ENCODE data around the gene PLCXD3. TPM values are rescaled to one million over a fixed set of nuclear protein-coding genes. Genes with fewer than 3 reads are reported as not detected.
A peak's percentile ranks its signal among the peaks of the same experiment; 100 is the strongest.

Gene PLCXD3
- total and polyA plus RNA-seq, 2 of the 4 experiments (the other 2 are of a cell fraction) = under 0.01 to 0.02 TPM

GRCh38 chr5:41433552-41434181 is 76.7 kb downstream of the PLCXD3 start:
- Histone ChIP-seq H4K91ac (ENCODE audit: insufficient read depth, low read depth, low read length) (no peak overlapping the region), H3K9me1 (ENCODE audit: insufficient read depth, low read length) (no peaks in the 10 kb centered on the region), H2AK5ac (ENCODE audit: low read depth, low read length) (no peak overlapping the region), H4K5ac (ENCODE audit: low read depth, low read length) (no peak overlapping the region), H3K4me1 (ENCODE audit: control insufficient read depth, insufficient read depth, low read length) (no peaks in the 10 kb centered on the region), H3K9me3 (ENCODE audit: control insufficient read depth, insufficient read depth, low read length) (no peaks in the 10 kb centered on the region), H3K27ac (ENCODE audit: insufficient read depth, low read length) (no peak overlapping the region), H3K18ac (ENCODE audit: low read depth, low read length) (no peak overlapping the region), H3K4me2 (ENCODE audit: low read depth, low read length) (no peak overlapping the region), H2AK9ac (replicated peaks; ENCODE audit: low read depth, low read length, poor library complexity) (no peak overlapping the region), H2BK120ac (ENCODE audit: low read depth, low read length) (no peak overlapping the region), H2BK15ac (ENCODE audit: low read depth, low read length) (no peak overlapping the region), H3K14ac (replicated peaks; ENCODE audit: low read depth, low read length) (no peak overlapping the region), H3K27me3 (ENCODE audit: control insufficient read depth, insufficient read depth, low read length) (peaks cover 2% of the 10 kb centered on the region; the same call in 1 of the 2 replicates), H3K56ac (ENCODE audit: extremely low read depth, insufficient read depth, low read length) (no peak overlapping the region), H2BK20ac (ENCODE audit: low read depth, low read length) (no peak overlapping the region), H4K20me1 (ENCODE audit: insufficient read depth, low read length) (no peaks in the 10 kb centered on the region), H3K23ac (ENCODE audit: low read depth, low read length) (no peak overlapping the region), H2BK5ac (ENCODE audit: low read depth, low read length, poor library complexity, severe bottlenecking) (no peak overlapping the region), H3K9ac (ENCODE audit: low read depth, low read length) (no peak overlapping the region), H2AFZ (replicated peaks; ENCODE audit: low read length, poor library complexity) (no peak overlapping the region), H4K8ac (ENCODE audit: low read depth in 2 of 2, low read length in 2 of 2) (no peak overlapping the region), H3K4ac (ENCODE audit: low read depth, low read length) (no peak overlapping the region), H3K36me3 (ENCODE audit: control insufficient read depth, insufficient read depth, low read length) (no peaks in the 10 kb centered on the region), H3K79me1 (ENCODE audit: low read depth in 1 of 2, low read length in 2 of 2) (no peaks in the 10 kb centered on the region), H3K4me3 (ENCODE audit: insufficient read depth, low read depth, low read length) (no peak overlapping the region)
- intact Hi-C loops (cut with micrococcal nuclease) (no loop called here), dilution Hi-C loops (cut with HindIII; ENCODE audit: low sequenced_read_pairs, unreplicated experiment) (no loop called here), in situ Hi-C loops (cut with MboI; ENCODE audit: low sequenced_read_pairs) (no loop called here)
- no CpG with 5 or more reads among the region's 4 CpGs for WGBS, 2 experiments (ENCODE audit: extremely low coverage in 2 of 2, insufficient read length in 1 of 2)
- BruUV-seq (replicated peaks) = no TSS peak
- CTCF ChIA-PET = interaction anchor here (0.7 kb wide), 1 partner anchor 1846 kb away, joined by 3 read pairs; no protein-coding TSS in a partner anchor
- no peak for TF ChIP-seq SMC3 (IDR thresholded peaks at IDR 0.05; ENCODE audit: low read depth, low read length)
- no peak for TF ChIP-seq MAZ (IDR thresholded peaks at IDR 0.05; ENCODE audit: borderline replicate concordance, low read depth, low read length)
- no peak for TF ChIP-seq FOS (IDR thresholded peaks at IDR 0.05; ENCODE audit: low read depth, low read length)
- no peak for TF ChIP-seq CEBPB (IDR thresholded peaks at IDR 0.05; ENCODE audit: low read depth, low read length)
- no peak for TF ChIP-seq BHLHE40 (IDR thresholded peaks at IDR 0.05; ENCODE audit: low read depth, low read length)
- TF ChIP-seq MAFK (IDR thresholded peaks at IDR 0.05; ENCODE audit: low read depth, low read length) = no peak
- no peak for TF ChIP-seq CHD1 (IDR thresholded peaks at IDR 0.05; ENCODE audit: low read depth, low read length)
- peak; percentile 43 for TF ChIP-seq CTCF (conservative IDR thresholded peaks at IDR 0.05; ENCODE audit: low read depth, low read length)
- peak; percentile 33 for TF ChIP-seq RAD21 (IDR thresholded peaks at IDR 0.05; ENCODE audit: low read length)
- TF ChIP-seq NFE2L2 (IDR thresholded peaks at IDR 0.05; ENCODE audit: low read depth, low read length) = no peak
- no peak for TF ChIP-seq RCOR1 (IDR thresholded peaks at IDR 0.05; ENCODE audit: insufficient replicate concordance, low read length)
- no peak for TF ChIP-seq RFX5 (IDR thresholded peaks at IDR 0.05; ENCODE audit: low read depth, low read length)
- TF ChIP-seq POLR2A (IDR thresholded peaks at IDR 0.05; ENCODE audit: low read depth, low read length) = no peak
- TF ChIP-seq ELK1 (IDR thresholded peaks at IDR 0.05; ENCODE audit: borderline replicate concordance, low read depth, low read length) = no peak
- TF ChIP-seq, protein P1, sequence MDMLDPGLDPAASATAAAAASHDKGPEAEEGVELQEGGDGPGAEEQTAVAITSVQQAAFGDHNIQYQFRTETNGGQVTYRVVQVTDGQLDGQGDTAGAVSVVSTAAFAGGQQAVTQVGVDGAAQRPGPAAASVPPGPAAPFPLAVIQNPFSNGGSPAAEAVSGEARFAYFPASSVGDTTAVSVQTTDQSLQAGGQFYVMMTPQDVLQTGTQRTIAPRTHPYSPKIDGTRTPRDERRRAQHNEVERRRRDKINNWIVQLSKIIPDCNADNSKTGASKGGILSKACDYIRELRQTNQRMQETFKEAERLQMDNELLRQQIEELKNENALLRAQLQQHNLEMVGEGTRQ (IDR thresholded peaks at IDR 0.05; ENCODE audit: low read depth, low read length) = no peak
- no peak for TF ChIP-seq MXI1 (IDR thresholded peaks at IDR 0.05; ENCODE audit: borderline replicate concordance, low read depth, low read length)
- DNase-seq (peak; percentile 11), ATAC-seq (ENCODE audit: low read depth) (no peak)
- POLR2A ChIA-PET (ENCODE audit: unreplicated experiment) = no interaction called here

Data from IMR-90 (cell line).